ENCODE measurements around the gene RFXAP.

Gene RFXAP

DNA sequence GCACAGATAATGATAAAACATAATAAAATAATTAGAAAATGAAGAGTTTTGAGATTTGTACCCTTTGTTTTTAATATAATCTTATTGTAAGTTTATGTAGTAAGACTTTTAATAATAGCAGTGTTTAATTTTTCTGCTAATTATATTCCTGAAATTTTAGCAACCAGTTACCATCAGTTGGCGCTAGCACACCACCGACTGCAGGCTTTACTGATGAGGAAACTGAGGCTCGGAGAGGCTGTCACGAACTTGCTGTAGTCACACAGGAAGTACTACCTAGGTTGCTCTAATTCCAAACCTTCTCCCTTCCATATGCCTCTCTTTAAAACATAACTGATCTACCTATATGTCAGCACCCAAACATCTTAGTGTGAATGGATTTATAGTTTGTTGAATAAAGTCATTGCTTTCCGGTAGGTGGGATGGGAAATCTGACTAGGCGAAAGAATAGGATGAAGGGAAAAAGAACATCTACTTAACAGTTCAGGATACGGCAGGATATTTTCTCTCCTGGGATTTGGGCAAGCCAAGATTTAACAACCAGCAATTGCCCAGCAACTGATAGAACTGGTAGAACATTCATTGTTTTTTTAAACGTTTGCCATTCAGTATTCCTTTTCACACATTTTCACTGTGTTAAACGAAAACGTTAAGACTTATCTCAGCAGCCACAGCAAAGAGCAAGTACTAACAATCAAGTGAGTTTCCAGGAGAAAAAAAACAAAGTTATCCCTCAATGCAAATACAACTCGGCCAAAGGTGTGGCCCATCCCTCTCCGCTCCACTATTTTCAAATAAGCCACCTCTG lies 822 bp upstream of the RFXAP start:
- no peak for DNase-seq

DNA sequence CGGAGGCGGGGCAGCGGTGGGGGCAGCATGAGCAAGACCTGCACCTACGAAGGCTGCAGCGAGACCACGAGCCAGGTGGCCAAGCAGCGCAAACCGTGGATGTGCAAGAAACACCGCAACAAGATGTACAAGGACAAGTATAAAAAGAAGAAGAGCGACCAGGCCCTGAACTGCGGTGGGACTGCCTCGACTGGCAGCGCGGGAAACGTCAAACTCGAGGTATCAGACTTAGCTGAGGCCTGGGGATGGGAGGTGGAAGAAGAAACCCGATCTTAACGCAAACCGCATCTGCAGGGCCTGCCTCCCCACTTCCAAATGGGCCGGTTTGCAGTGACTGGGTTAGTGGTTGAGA lies 693 bp downstream of the RFXAP start:
- DNase-seq: peak in 1 of 2 experiments; percentile 10

DNA sequence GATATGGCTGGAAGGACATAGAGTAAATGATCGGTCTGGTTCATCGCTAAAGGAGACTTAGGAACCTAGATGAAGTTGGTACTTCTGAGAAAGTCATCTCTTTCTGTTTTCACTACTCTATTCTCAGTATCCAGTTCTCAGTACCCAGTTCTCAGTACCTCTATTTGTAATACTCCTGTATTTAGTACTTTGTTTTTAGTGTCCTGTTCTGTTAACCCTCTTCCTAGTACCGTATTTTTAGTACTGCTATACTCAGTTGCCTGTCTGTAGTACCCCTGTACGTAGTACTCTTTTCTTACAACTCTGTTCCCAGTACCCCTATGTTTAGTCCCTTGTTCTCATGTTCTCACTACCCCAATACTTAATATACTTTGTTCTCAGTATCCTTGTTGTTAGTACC lies 1.2 kb downstream of the RFXAP start:
- DNase-seq: no peak

DNA sequence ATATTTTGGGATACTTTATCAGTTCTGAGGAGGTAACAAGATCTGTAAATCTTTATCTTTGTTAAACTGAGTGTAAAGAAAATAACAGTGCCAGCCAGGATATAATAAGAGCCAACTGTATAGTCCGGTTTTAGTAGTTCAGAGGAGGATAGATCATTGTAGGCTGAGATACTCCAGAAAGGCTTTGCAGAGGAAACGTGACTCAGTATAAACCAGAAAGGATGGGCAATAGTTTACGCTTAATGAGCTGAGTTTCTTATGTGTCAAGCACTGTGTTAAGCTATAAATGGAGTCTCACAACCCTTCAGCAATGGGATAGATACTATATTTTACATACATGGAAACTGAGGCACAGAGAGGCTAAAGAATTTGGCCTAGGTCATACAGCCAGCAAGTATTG lies 3.8 kb downstream of the RFXAP start:
- DNase-seq: no peak

DNA sequence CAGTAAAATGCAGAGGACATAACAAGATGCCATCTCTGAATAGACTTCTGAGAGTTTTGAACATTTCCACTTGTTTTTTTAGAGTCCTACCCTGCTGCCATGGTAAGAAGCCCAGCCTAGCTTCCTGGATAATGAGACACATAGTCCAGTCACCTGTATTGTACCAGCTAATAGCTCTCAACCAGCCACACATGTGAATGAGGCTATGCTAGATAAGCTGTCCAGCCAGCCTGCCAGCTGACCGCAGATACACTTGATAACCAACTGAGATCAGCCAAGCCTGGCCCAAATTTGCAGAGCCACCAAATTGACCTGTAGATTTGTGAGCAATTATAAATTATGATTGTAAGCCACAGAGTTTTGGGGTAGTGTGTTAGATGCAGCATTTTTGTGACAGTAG lies 10.7 kb downstream of the RFXAP start:
- no peak for DNase-seq

DNA sequence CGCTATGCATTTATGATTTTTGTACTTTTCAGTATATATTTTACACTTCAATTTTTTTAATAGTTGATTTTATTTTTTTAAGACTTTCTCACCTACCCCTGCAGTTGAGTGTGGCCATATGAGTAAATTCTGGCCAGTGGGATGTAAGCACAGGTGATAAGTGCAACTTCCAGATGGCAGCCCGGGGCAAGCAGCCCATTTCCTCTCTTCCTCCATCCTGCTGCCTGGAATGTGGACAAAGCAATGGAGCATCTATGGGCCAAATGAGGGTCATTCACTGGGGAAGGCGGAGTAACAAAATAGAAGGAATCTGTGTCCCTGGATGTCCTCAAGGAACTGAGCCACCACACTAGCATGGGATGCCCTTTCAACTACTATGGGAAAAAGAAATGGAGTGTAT lies 12.3 kb downstream of the RFXAP start:
- no peak for DNase-seq

DNA sequence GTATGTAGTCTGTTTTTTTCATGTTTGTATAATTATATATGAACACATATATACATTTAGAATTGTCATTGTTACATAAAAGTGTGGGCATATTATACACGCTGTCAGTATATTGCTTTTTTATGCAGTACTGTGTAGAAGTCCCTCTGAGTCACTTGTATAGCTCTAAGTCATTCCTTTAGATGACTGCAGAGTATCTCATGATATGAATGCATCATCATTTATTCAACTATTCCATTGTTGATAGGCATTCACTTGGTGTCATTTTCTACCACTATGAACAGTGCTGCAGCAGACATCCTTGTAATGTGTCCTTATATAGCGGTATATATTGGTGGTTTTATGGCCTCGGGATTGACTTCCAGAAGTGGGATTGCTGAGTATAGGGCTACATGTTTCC lies 15.3 kb downstream of the RFXAP start:
- no peak for DNase-seq

DNA sequence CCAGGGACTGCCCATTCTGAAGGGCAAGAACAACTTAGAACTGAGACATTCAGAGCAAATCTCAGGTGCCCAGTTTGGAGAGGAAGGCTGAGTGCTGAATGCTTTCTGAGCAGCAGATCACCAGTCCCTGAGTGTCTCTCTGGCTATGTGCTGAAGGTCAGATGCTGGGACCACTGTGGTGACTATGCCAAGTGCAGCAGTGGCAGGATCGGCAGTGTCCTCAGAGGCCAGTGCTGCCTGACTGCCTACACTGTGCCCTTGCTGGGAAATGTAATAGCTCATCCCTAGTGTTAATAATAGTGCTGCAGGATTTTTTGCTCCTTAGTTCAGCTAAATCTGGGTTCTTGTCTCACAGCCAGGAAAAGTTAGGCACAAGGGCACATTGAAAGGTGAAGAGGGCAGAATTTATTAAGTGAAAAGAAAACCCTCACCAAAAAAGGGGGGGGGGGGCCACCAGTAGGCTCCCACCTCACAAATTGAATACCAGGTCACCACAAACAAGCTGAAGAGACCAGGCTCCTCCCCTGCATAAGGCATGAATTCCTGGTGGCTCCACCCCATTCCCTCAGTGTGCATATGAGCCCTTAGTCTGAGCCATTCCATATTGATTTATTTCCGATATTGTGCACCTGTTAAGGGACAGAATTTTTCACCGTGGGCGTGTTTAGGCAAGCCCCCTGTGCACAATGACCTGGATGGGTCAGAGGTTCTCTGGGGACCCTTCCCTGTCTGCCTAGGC lies 18.5 kb downstream of the RFXAP start:
- DNase-seq: no peak

DNA sequence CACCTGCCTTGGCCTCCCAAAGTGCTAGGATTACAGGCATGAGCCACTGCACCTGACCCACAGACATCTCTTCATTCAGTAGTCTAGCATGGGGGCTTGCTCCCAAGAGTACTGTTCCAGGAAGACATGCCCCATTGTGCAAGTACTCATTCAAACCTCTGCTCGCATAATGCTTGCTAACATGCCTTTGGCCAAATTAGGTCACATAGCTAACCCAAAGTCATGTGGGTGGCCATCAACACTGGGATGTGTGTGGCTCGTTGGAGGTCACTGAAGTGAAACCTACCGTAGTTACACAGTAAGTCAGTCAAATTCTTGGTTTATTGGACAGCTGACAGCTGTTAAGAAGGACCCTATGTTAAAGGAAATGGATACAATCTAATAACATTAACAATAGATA lies 20.3 kb downstream of the RFXAP start:
- DNase-seq: no peak

DNA sequence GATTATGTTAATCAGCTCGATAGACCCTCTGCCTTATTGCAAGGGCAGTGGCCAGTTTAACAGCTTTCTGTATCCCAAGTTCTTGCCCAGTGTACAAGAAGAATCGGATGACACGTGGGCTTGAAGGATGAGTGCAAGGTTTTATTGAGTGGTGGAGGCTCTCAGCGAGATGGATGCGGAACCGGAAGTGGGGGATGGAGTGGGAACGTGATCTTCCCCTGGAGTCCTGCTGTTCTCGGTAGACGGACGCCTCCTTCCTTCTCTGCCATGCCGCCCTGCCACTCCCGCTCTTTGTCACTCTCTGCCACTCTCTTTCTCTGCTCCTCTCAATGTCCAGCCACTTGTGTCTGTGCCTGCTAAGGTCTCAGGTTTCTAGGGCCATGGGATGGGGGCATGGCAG lies 21.0 kb downstream of the RFXAP start:
- no peak for DNase-seq

DNA sequence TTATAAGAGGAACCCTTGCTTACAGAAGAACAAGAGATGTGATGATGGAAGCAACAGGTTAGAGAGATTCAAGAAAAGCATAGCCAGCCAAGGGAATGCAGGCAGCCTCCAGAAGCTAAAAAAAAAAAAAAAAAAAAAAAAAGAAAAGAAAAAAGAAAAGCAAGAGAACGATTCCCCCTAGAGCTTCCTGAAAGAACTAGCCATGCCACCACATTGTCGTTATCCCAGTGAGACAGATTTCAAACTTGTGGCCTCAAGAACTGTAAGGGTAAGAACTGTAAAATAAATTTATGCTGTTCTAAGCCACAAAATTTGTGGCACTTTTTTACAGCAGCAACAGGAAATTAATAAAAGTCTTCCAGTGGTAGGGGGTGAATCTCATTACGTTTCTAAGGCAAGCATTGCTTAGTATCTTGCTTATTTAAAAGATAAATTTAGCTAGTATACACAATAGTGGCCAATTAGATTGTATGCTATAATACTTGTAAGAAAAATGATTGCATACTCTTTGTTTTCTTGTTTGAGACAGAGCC lies 21.8 kb downstream of the RFXAP start:
- DNase-seq: no peak

DNA sequence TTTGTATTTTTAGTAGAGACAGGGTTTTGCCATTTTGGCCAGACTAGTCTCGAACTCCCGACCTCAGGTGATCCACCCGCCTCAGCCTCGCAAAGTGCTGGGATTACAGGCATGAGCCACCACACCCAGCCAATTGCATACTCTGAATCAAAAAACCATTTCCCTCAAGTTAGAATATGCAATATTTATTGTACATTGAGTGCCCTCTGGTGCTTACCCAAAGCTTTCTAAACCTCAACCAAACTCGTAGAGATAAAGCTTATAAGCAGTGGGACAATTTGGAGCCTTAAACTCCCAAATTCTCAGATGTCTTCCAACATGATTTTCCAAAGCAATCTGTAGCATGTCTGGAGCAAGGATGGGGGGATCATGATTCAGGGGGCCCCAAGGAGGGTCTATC lies 22.4 kb downstream of the RFXAP start:
- DNase-seq: no peak

DNA sequence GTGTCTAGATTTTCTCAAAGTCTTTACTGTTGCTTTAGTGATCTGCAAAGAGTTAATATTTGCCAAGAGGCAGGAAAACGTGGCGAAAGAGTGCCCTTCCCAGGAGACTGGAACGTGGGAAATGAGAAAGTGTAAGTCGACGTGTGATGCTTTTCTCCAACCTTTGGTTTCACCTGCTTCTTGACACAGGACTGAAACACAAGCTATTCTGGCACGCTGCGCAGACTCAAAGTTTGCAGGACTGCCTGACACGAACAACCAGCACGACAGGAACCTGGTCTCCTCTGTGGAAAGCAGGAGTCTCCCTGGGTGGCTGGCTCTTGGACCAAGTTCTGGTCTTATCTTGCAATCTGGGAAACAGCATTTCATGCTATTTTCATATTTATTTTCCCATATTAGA lies 28.6 kb downstream of the RFXAP start:
- no peak for DNase-seq

DNA sequence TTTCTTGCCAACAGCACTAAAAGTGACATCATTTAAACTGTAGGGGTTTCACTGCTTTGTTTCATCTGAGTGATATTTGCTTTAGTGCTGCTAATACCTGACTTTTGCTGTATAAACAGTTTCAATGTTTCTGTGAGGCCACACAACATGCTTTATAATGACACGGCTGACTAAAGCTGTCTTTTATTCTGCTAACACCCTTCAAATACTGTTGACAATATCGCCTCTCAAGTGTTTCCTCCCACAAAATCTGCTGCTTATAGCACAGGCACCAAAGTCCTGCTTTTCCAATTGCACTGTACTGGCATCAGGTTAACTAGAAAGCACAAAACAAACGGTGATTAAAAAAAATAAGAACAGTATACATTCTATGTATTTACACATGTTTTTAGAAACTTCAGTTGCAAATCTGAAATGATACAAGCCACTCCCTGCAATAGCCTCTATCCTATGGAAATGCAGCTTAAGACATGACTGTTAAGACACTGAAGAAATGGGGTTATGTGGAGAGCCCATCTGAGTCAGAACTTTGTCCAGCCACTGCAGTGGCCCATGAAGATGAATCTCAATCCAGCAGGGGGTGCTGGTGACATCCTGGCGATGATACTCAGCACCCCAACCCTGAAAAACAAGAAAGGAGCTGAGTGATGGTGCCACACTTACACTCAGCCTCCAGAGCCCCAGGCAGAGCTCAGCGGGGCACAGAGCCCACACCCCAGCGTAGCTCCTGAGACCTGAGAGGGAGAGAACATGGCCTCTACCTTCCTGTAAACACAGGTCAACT lies 29.4 kb downstream of the RFXAP start:
- DNase-seq: no peak

DNA sequence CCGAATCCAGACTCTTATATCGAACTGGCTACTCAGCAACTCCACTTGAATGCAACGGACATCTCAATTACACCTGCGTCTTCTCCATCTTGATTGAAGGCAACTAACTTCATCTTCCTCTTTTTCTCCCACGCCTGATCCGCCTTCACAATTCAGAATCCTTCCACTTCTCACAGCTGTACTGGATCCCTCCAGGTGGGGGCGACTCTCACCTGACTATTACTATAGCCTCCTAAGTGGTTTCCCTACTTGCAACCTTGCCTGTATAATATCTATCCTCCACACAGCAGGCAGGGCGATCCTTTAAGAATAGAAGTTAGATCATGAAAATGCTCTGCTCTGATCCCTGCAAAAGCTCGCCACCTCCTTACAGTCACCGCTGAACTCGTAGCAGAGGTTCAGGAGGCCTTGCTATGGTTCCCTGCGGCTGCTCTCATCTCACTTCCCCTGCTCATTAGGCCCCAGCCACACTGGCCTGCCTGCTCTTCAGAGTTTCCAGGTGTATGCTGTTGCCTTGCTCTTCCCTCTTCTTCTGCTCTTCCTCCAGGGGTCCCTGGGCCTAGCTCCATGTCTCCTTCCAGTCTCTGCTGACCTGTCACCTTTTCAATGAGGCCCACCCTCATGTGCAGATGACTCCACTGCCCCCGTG lies 31.9 kb downstream of the RFXAP start:
- DNase-seq: no peak

DNA sequence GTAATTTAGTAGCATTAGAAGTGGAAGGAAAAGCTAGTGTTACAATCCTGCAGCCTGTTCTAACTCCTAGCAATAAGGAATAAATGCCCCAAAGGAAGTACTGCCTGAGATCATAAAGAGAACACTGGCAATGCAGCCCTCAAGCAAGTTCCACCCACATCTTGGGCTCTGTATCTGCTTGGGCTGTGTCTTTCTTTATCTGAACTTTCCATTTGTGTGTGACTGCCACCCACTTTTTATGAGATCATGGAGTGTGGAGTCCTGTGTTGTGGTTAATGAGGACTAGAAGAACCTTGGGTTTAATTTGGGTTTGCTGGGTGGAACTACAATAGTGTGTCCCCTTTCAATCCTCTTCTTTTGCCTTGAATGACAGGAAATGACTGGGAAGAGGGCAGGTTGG lies 38.2 kb downstream of the RFXAP start:
- no peak for DNase-seq

DNA sequence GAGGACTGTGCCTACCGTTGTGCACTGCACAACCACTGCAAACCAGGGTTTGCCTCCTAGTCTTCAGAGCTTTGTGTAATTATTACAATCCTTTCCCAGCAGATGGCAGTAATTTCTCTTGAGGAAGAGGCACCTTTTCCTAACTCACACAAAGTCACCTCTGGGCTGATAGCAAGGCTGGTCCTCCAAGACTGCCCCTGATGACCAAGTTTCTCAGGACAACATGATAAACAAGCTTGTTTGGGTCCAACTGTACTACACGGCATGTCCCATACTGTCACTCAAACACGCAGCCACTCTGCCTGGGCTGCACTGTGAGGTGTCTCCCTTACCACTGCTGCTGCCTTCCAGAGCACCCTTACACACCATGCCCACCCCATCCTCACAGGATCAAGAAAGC lies 39.3 kb downstream of the RFXAP start:
- no peak for DNase-seq

DNA sequence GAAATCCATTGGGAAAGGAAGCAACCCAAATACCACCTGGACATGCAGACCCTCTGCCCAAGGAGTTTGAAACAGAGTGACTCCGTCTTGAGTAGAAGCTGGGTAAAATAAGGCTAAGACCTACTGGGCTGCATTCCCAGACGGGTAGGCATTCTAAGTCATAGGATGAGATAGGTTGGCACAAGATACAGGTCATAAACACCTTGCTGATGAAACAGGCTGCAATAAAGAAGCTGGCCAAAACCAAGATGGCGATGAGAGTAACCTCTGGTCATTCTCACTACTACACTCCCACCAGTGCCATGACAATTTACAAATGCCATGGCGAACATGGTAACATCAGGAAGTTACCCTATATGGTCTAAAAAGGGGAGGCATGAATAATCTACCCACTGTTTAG lies 40.2 kb downstream of the RFXAP start:
- DNase-seq: no peak

DNA sequence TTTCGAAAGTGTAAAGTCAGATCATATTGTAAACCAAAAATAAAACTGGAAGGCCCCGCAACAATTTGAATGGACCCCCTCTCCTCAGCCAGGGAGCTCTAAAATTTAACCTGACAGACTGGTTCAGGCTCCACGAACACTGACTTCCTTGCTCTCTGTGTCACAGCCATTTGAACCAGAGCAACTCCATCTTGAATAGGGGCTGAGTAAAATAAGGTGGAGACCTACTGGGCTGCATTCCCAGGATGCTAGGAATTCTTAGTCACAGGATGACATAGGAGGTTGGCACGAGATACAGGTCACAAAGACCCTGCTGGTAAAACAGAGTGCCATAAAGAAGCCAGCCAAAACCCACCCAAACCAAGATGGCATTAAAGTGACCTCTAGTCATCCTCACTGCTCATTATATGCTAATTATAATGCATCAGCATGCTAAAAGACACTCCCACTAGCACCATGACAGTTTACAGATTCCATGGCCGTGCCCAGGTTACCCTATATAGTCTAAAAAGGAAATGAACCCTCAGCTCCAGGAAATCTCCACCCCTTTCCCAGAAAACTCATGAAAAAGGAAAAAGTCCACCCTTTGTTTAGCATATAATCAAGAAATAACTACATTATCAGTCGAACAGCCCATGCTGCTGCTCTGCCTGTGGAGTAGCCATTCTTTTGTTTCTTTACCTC lies 43.1 kb downstream of the RFXAP start:
- DNase-seq: no peak

DNA sequence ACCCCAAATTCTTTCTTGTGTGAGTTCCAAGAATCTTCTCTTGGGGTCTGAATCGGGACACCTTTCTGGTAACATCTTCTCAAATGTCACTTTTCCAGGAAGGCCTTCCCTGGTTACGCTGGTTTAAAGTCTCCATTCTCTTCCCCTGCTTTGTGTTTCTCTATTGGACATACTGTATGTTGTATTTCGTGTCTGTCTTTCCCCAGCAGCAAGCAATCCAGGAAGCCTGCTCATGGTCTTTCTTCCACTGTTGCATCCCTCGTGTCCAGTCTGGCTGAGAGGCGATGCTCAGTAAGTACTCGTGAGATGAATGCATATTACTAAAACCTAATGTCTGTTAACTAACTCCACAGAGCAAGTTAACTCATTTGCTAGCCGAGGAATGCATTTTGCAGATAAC lies 43.7 kb downstream of the RFXAP start:
- DNase-seq: no peak

DNA sequence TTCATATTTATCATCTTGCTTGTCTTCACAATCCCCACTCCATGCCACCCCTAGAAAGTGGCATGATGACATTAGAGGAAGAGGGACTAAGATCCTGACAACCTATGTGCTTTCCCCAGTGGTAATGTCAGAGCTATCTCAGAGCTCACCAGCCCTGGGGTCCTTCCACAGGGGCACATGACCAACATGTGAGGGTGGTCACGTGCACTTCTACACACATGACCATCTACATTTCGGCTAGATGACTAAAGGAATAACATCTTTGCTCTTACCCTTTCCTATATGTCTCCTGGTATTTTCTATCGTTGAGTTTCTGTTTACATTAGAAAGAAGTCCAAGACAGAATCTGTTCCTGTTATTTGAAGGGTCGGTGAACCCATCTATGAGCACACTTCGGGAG lies 46.2 kb downstream of the RFXAP start:
- no peak for DNase-seq

DNA sequence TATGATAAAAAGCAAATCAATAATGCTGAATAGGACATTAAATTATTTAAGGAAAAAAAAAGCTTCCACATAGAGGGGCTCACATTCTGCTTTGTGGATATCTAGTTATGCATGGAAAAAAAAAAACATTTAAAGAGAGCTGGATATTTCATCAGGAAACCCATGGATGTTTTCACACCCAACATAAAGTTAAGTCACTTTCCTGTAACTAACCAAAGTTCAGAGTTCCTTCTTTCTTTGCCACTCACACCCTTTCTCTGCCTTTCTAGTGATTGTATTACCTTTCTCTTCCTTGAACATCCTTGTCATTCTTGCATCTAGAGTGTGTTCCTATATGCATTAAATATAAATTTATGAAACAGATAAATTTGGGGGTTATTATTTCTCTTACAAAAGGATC lies 47.2 kb downstream of the RFXAP start:
- DNase-seq: no peak
